ENCODE results near the gene NEK1.
"Not testable (repeated sequence)": the region's sequence is repeated elsewhere in the genome, so short reads cannot be mapped to it uniquely, and the experiment has no call there.

DNA sequence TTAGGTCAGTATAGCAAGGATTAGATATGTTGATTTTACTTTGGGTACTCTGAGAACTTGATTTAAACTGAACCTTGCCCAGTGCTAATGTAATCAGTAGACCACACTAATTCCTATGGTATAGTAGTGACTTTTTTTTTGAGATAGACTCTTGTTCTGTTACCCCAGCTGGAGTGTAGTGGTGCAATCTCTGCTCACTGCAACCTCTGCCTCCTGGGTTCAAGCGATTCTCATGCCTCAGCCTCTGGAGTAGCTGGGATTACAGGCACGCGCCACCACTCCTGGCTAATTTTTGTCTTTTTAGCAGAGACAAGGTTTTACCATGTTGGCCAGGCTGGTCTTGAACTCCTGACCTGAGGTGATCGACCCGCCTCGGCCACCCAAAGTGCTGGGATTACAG is 11.6 kb upstream of the NEK1 start:
- TF ChIP-seq, protein P1, sequence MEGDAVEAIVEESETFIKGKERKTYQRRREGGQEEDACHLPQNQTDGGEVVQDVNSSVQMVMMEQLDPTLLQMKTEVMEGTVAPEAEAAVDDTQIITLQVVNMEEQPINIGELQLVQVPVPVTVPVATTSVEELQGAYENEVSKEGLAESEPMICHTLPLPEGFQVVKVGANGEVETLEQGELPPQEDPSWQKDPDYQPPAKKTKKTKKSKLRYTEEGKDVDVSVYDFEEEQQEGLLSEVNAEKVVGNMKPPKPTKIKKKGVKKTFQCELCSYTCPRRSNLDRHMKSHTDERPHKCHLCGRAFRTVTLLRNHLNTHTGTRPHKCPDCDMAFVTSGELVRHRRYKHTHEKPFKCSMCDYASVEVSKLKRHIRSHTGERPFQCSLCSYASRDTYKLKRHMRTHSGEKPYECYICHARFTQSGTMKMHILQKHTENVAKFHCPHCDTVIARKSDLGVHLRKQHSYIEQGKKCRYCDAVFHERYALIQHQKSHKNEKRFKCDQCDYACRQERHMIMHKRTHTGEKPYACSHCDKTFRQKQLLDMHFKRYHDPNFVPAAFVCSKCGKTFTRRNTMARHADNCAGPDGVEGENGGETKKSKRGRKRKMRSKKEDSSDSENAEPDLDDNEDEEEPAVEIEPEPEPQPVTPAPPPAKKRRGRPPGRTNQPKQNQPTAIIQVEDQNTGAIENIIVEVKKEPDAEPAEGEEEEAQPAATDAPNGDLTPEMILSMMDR (IDR thresholded peaks at IDR 0.05; ENCODE audit: extremely low read depth in 1 of 2, insufficient read depth in 1 of 2, low read depth in 1 of 2, low read length in 2 of 2): not testable (repeated sequence)
- not testable (repeated sequence) for TF ChIP-seq POLR2AphosphoS5 (IDR thresholded peaks at IDR 0.05; ENCODE audit: insufficient read depth, low read depth, low read length); POLR2A (IDR thresholded peaks at IDR 0.05; ENCODE audit: low read depth, low read length); GATA2 (IDR thresholded peaks at IDR 0.05; ENCODE audit: insufficient read depth, insufficient read length, low read depth, low read length); EZH2 (IDR thresholded peaks at IDR 0.05; ENCODE audit: borderline replicate concordance, low read depth, low read length, severe bottlenecking)
- TF ChIP-seq, protein P2, sequence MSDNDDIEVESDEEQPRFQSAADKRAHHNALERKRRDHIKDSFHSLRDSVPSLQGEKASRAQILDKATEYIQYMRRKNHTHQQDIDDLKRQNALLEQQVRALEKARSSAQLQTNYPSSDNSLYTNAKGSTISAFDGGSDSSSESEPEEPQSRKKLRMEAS (IDR thresholded peaks at IDR 0.05; ENCODE audit: insufficient read depth, insufficient read length): not testable (repeated sequence)

Data from endothelial cell of umbilical vein (primary cell).